Thoracic aorta (tissue), 2 donors: ENCODE measurements around the gene KIF13A. TPM values are rescaled to one million over a fixed set of nuclear protein-coding genes. Genes with fewer than 3 reads are reported as not detected.
"Not testable (repeated sequence)": the region's sequence is repeated elsewhere in the genome, so short reads cannot be mapped to it uniquely, and the experiment has no call there.

Experiments
- ATAC-seq: fragments of 150-250 bp; one replicate; pipeline ENCODE4 v1.8.0; 2017; ENCODE audit warnings: low read depth; ENCODE audit not compliant: insufficient number of reproducible peaks, low FRiP score
- DNase-seq: peaks from one replicate; pipeline ENCODE4 v3.0.0-alpha.2; 2020; ENCODE audit warnings: low spot score
- H3K27ac ChIP-seq, 2 donors: fragments of 200-600 bp; sonication (generic); 1 replicate in 1 of 2; 2 replicates in 1 of 2; pipeline ENCODE4 v1.5.1; 2016; ENCODE audit warnings: mild to moderate bottlenecking in 2 of 2, moderate library complexity in 2 of 2
- H3K27me3 ChIP-seq: fragments of 200-600 bp; sonication (generic); replicated peaks from 2 replicates; pipeline ENCODE4 v1.6.0; 2016; ENCODE audit warnings: mild to moderate bottlenecking; ENCODE audit not compliant: insufficient read depth
- H3K36me3 ChIP-seq: fragments of 200-600 bp; sonication (generic); one replicate; pipeline ENCODE4 v1.5.1; 2016
- H3K4me1 ChIP-seq, 2 donors: fragments of 200-600 bp; sonication (generic); 1 replicate in 1 of 2; 2 replicates in 1 of 2; pipeline versions ENCODE4 v1.5.1 to v1.6.0; 2016; ENCODE audit warnings: low read depth in 2 of 2, mild to moderate bottlenecking in 1 of 2; ENCODE audit not compliant: control insufficient read depth in 1 of 2
- H3K4me3 ChIP-seq: fragments of 200-600 bp; sonication (generic); 2 replicates; pipeline ENCODE4 v1.5.1; 2016; ENCODE audit warnings: mild to moderate bottlenecking
- H3K9me3 ChIP-seq: fragments of 200-600 bp; sonication (generic); 2 replicates; pipeline ENCODE4 v1.5.1; 2016
- total RNA-seq, 2 donors: library from RNA; depleted of rRNA; stranded (reverse); fragments of >200 nt; gene quantifications; one replicate each; pipeline versions ENCODE4 v1.1.0 to v1.2.3, GENCODE V29; 2016
- TF ChIP-seq, protein P1 (sequence below): fragments of 200-600 bp; sonication (generic); IDR thresholded peaks from one replicate; pipeline ENCODE4 v1.5.1; 2019; ENCODE audit warnings: antibody characterized with exemption

KIF13A gene
- total RNA-seq, 2 donors from 2014 or later, result 79.3 to 98.0 TPM

GRCh38 chr6:17858584-17858983 is 128.9 kb downstream of the KIF13A start:
- H3K4me3 ChIP-seq, result no peak overlapping the region
- ATAC-seq (no peak), DNase-seq (no peak)
- H3K4me1 ChIP-seq, result peaks cover 8 to 10% of the 10 kb centered on the region in 2 donors
- H3K27me3 ChIP-seq, result no peaks in the 10 kb centered on the region
- H3K36me3 ChIP-seq, result no peaks in the 10 kb centered on the region
- H3K27ac ChIP-seq, result peak overlapping the region in 1 of 2 donors; percentile 32
- TF ChIP-seq, protein P1, sequence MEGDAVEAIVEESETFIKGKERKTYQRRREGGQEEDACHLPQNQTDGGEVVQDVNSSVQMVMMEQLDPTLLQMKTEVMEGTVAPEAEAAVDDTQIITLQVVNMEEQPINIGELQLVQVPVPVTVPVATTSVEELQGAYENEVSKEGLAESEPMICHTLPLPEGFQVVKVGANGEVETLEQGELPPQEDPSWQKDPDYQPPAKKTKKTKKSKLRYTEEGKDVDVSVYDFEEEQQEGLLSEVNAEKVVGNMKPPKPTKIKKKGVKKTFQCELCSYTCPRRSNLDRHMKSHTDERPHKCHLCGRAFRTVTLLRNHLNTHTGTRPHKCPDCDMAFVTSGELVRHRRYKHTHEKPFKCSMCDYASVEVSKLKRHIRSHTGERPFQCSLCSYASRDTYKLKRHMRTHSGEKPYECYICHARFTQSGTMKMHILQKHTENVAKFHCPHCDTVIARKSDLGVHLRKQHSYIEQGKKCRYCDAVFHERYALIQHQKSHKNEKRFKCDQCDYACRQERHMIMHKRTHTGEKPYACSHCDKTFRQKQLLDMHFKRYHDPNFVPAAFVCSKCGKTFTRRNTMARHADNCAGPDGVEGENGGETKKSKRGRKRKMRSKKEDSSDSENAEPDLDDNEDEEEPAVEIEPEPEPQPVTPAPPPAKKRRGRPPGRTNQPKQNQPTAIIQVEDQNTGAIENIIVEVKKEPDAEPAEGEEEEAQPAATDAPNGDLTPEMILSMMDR, result no peak
- no peaks in the 10 kb centered on the region for H3K9me3 ChIP-seq

DNA sequence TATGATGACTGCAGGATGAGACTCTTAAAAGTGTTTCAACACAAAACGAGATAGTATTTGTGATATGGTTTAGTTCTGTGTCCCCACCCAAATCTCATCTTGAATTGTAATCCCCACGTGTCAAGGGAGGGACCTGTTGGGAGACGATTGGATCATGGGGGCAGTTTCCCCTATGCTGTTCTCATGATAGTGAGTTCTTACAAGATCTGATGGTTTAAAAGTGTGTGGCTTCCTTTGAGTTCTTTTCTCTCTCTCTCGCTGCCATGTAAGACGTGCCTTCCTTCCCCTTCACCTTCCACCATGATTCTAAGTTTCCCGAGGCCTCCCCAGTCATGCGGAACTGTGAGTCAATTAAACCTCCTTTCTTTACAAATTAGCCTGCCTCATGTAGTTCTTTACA is 130.2 kb downstream of the KIF13A start:
- DNase-seq, ATAC-seq, H3K27me3 ChIP-seq, H3K36me3 ChIP-seq, H3K27ac ChIP-seq, H3K4me3 ChIP-seq, H3K9me3 ChIP-seq: not testable (repeated sequence)
- peaks cover 0 to 11% of the 10 kb centered on the region in 2 donors for H3K4me1 ChIP-seq

DNA sequence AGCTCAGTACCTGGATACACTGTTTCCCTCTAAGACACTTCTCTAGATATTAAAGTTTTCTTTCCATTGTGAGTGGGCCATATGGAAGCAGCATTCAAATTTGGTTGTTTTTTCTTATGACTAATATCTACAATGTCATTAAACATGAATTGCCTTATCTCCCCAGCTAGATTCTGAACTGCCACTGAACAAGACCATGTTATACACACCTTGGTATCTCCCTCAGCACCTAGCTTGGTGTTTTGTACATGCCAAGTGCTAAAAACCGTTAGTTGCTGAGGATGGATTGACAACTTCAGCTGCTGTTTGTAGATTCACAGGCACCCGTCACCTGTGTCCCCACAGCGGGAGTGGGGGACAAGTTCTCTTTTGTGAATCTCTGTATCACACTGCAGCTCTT is 131.1 kb downstream of the KIF13A start:
- H3K27ac ChIP-seq, result no peak overlapping the region
- DNase-seq, result no peak
- H3K4me3 ChIP-seq, result no peak overlapping the region
- ATAC-seq, result no peak
- no peaks in the 10 kb centered on the region for H3K27me3 ChIP-seq
- TF ChIP-seq, protein P1, result no peak
- H3K9me3 ChIP-seq, result no peaks in the 10 kb centered on the region
- H3K4me1 ChIP-seq, result peaks cover 0 to 19% of the 10 kb centered on the region in 2 donors
- no peaks in the 10 kb centered on the region for H3K36me3 ChIP-seq

- Histone ChIP-seq H3K27ac (no peak overlapping the region), H3K9me3 (no peaks in the 10 kb centered on the region), H3K4me1 (peaks cover 0 to 29% of the 10 kb centered on the region in 2 donors), H3K27me3 (no peaks in the 10 kb centered on the region), H3K4me3 (no peak overlapping the region), H3K36me3 (no peaks in the 10 kb centered on the region)
- TF ChIP-seq, protein P1, result no peak
- no peak for ATAC-seq
- DNase-seq, result no peak
Observed at GRCh38 chr6:17855381-17855780, 132.1 kb downstream of the KIF13A start.

GRCh38 chr6:17853533-17853932 is 133.9 kb downstream of the KIF13A start:
- Histone ChIP-seq H3K36me3 (peaks cover 7% of the 10 kb centered on the region), H3K27ac (no peak overlapping the region), H3K27me3 (no peaks in the 10 kb centered on the region), H3K4me1 (peaks cover 0 to 33% of the 10 kb centered on the region in 2 donors), H3K9me3 (no peaks in the 10 kb centered on the region), H3K4me3 (no peak overlapping the region)
- TF ChIP-seq, protein P1, result no peak
- DNase-seq (no peak), ATAC-seq (no peak)

DNA sequence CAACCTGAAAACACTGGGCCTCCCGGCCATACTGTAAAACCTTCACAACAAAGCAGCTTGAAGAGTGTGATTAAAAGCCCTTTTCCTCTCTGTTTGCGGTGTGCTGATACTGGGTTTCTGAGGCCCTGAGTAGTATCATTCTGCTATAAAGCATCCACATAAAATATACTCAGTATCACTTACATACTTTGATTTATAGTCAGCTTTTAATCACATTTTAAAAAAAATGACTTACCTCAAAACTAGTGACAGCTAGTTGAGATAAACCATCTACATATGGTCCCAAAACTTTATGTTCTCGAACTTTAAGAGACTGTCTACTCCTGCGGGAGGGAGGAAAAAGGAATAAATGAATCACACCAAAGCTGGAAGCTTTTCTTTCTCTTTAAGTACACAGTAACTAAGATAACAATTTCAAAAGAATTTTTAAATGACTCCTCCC is 135.7 kb downstream of the KIF13A start:
- Histone ChIP-seq H3K4me1 (peaks cover 6 to 45% of the 10 kb centered on the region in 2 donors), H3K27ac (peak overlapping the region; percentile 39 to 59), H3K9me3 (no peaks in the 10 kb centered on the region), H3K27me3 (no peaks in the 10 kb centered on the region), H3K4me3 (peak overlapping the region; percentile 8), H3K36me3 (peaks cover 7% of the 10 kb centered on the region)
- ATAC-seq (no peak), DNase-seq (no peak)
- TF ChIP-seq, protein P1, result no peak
